ENCODE measurements around the gene RBM45.
"Not testable (repeated sequence)": the region's sequence is repeated elsewhere in the genome, so short reads cannot be mapped to it uniquely, and the experiment has no call there.

Gene RBM45

GRCh38 chr2:178112202-178113152 lies at the start of gene RBM45:
TSS of gene RBM45 (plus strand) at chr2:178112437. CDS start at chr2:178112547, 110 bp downstream.
- DNase-seq = peak; percentile 90

- no peak for DNase-seq
These were observed 45.9 kb upstream of the RBM45 start for GRCh38 chr2:178066324-178066723.

- peak; percentile 5 for DNase-seq
These were observed 45.2 kb upstream of the RBM45 start for GRCh38 chr2:178066890-178067669.

- no peak for DNase-seq
These were observed 43.3 kb upstream of the RBM45 start for GRCh38 chr2:178068823-178069454.

GRCh38 chr2:178069551-178069950 lies 42.7 kb upstream of the RBM45 start:
- DNase-seq = no peak

- no peak for DNase-seq
These were observed 41.4 kb upstream of the RBM45 start for GRCh38 chr2:178070824-178071223.

- no peak for DNase-seq
These were observed 40.2 kb upstream of the RBM45 start for GRCh38 chr2:178072000-178072382.

GRCh38 chr2:178072383-178073301 lies 39.6 kb upstream of the RBM45 start, which contains the start of gene PDE11A:
TSS of gene PDE11A (minus strand) at chr2:178072777. CDS start at chr2:178072437, 340 bp downstream.
- DNase-seq = peak; percentile 75

- no peak for DNase-seq
These were observed 37.9 kb upstream of the RBM45 start for GRCh38 chr2:178074123-178075005.

- peak; percentile 16 for DNase-seq
These were observed 37.3 kb upstream of the RBM45 start for GRCh38 chr2:178075006-178075326.

GRCh38 chr2:178076130-178076529 lies 36.1 kb upstream of the RBM45 start:
- DNase-seq = no peak

- not testable (repeated sequence) for DNase-seq
These were observed 33.0 kb upstream of the RBM45 start for GRCh38 chr2:178079279-178079678.

GRCh38 chr2:178082408-178083045 lies 29.7 kb upstream of the RBM45 start:
- DNase-seq = no peak

GRCh38 chr2:178084273-178084672 lies 28.0 kb upstream of the RBM45 start:
- DNase-seq = no peak

GRCh38 chr2:178088774-178089270 lies 23.4 kb upstream of the RBM45 start:
- no peak for DNase-seq

GRCh38 chr2:178093471-178093870 lies 18.8 kb upstream of the RBM45 start:
- no peak for DNase-seq

GRCh38 chr2:178101321-178102079 lies 10.7 kb upstream of the RBM45 start:
- peak; percentile 2 for DNase-seq

GRCh38 chr2:178105566-178105965 lies 6.7 kb upstream of the RBM45 start:
- no peak for DNase-seq

- no peak for DNase-seq
These were observed 6.2 kb upstream of the RBM45 start for GRCh38 chr2:178106053-178106452.

- DNase-seq = no peak
These were observed 4.1 kb upstream of the RBM45 start for GRCh38 chr2:178108176-178108575.
